A172 (cell line): ENCODE results near the gene CORIN. TPM values are rescaled to one million over a fixed set of nuclear protein-coding genes. Genes with fewer than 3 reads are reported as not detected.
"Not testable (repeated sequence)": the region's sequence is repeated elsewhere in the genome, so short reads cannot be mapped to it uniquely, and the experiment has no call there.

Experiments used
- DNase-seq: peaks from one replicate; pipeline ENCODE4 v3.0.0-alpha.2; 2015; ENCODE audit warnings: low spot score
- total RNA-seq: library from RNA; depleted of rRNA; stranded (reverse); fragments of >200 nt; shearing (Covaris generic); gene quantifications from 2 replicates; pipeline ENCODE4 v1.2.3, GENCODE V29; 2014

CORIN gene
- total RNA-seq, 1 experiment from 2014 or later, result not detected

GRCh38 chr4:47721892-47722575 lies 115.8 kb downstream of the CORIN start:
- DNase-seq, result no peak

DNA sequence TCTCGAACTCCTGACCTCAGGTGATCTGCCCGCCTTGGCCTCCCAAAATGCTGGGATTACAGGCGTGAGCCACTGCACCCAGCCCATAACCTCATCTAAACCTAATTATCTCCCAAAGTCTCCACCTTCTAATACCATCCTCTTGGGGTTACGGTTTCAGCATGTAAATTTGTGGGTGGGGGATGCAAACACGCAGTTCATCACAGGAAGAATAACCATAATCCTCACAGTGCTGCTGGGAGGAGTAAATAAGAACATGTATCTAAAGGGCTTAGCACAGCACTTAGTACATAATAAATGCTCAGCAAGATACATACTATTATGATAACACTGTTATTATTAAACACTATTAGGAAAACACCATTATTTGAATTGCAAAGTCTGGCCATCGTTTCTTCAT lies 116.4 kb downstream of the CORIN start:
- no peak for DNase-seq

DNA sequence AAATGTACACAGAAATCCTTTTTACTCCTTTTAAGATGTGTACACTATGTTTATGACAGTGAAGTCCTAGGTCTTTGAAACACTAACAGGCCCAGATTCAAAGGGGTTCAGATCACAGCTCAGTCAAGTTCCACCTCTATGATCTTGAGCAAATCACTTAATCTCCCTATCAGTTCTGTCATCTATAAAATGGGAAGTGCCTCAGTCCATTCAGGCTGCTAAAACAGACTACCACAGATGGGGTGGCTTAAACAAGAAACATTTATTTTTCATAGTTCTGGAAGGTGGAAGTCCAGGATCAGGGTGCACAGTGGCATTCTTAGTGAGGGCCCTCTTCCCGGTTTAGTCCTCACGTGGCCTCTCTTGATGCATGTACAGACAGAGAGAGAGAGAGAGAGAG lies 117.1 kb downstream of the CORIN start:
- no peak for DNase-seq

DNA sequence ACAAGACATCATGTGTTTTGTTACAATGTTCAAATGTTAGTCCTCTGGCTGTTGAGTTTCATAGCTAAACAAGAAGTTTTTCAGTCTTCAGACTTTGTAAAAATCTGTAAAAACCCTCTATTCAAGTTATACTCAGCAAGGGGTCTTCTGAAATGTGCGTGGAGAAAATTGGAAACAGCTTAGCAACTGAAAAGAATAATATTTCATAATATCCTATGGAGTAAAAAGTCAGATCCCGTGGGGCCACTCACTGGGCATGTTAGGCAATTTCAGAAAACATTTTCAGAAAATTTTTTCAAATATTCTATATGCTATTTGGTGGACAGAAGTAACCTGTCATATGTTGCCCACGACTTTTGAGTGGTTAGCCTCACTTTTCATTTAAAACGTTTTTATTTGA lies 118.3 kb downstream of the CORIN start:
- DNase-seq, result no peak

DNA sequence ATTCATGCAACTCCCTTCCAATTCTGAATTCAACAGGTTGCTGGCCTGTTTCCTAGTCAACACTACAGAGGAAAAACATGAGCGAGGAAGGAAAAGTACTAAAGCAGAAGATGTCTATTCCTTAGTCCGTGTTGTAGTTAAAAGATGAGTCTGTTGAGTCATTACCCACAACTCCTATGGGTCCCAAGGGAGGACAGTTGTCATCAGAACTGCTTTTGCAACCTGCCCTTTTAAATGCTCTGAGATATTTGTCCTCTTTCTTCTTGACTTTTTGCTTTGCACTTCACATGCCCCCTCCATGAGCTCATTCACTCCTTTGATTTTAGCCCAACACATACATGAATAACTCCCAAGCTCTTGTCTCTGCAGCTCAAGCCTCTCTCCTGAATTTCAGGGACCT lies 119.2 kb downstream of the CORIN start:
- no peak for DNase-seq

GRCh38 chr4:47717188-47717587 lies 120.7 kb downstream of the CORIN start:
- no peak for DNase-seq

DNA sequence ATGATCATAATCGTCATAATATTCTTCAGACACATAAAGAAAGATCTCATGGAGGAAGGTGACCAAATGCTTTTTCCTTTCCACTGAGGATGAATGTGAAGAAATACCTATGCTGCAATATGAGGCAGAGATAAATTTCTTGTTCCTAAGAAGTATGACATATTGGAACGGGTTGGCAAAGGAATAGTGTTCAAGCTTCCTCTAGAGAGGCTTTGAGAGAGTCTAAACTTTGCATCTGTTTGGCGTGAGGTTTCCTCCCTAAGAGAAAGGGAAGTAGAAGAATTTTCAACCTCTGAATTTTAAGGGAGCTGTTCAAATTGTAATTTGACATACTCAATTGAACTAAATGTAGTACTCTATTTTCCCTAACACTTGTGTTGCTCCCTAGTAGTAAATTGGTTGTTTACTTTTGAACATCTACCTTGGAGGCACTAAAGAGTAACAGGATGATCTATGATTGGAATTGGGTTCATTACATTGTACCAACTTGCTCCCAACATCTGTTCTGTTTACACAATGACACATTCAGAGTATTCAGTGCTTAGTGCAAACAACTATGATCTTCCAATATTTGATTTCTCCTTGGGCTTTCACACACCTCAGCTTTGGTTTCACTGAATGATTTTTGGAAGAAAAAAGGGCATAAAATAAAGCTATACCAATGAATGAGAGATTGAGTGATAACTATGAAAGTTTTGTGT lies 122.0 kb downstream of the CORIN start:
- DNase-seq, result no peak

GRCh38 chr4:47714269-47714668 lies 123.6 kb downstream of the CORIN start:
- no peak for DNase-seq

DNA sequence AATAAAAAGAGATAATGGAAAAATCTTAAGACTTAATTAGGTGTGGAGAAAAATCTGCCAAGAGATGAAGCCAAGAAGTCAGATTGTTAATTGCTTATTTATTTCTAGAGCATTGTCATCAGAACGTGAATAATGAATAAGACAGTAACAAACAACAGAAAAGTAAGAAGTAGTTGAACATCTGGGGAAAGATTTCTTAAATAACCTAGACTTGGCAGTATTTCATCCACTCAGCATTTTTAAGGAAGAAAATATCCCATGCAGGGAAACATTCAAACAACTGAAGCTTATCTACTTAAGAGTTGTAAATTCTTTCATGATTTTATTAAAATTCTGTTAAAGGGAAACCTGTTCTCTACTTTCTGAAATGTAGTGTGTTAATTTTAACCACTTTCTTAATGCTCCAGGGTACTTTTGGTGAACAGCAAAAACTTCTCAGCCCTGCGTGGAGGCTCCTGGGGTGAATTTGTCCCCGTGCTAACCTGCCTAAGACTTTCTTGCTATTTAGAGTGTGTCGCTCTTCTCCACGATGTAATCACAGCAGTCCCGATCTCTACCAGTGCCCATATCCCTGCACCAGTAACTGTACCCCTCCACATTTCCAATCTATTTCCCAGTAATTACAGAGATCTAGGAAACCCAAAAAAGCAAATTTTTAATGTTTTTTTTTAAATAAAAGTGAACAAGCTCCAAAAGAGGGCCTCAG lies 124.6 kb downstream of the CORIN start:
- DNase-seq, result no peak

DNA sequence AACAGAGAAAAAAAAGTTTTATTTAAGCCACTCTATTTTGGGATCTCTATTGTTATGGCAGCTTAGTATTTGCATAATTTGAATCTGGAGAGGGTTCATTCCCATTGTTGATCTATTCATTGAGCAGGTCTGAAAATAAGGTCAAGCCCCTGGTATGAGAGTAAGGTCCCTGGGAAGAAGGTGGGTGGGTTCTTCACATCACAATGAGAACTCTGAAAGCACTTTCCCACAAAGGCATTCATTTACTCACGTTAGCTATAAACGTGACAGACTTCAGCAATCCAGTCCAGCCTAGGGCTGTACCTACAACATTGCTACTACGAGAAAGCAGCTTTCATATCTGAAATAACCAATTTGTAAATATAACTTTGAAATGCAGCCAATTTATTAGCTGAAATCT lies 126.2 kb downstream of the CORIN start:
- no peak for DNase-seq

DNA sequence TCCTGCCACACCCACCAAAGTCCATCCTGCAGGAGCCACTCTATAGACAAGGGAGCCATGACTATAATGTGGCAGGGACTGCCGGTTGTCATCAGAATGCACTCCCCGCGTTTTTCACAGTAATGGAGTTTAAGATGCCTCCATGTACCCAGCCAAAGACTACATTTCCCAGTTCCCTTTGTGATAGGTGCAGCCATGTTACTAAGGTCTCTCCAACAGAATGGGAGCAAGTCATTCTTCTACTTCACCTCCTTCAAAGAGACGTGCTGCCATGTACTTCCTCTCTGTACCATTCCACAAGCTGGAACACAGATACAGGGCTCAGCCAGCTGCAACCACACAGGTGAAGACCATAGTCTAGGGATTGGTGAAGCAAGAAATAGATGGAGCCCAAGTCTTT lies 126.7 kb downstream of the CORIN start:
- DNase-seq, result no peak

GRCh38 chr4:47706352-47706751 lies 131.5 kb downstream of the CORIN start:
- not testable (repeated sequence) for DNase-seq

GRCh38 chr4:47705326-47705981 lies 132.4 kb downstream of the CORIN start:
- no peak for DNase-seq

- peak; percentile 27 for DNase-seq
Measured at GRCh38 chr4:47704693-47705325, 133.1 kb downstream of the CORIN start.

DNA sequence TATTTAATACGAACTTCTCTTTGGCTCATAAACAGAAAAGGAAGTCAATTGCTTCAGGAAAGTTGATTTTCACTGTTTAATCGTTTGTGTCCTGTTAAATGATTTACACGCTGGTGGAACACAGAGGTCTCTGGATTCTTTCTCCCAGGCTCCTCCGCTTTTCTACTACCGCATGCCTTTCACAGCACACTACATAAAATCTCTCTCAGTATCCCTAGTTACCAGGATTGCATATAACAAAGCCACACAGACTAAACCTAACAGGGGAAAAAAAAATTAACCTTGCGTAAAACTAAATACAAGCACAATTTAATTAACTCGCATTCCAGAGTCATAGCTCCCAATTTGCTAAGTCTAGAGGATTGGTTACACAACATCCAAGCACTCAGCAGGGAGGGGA lies 133.9 kb downstream of the CORIN start:
- no peak for DNase-seq

DNA sequence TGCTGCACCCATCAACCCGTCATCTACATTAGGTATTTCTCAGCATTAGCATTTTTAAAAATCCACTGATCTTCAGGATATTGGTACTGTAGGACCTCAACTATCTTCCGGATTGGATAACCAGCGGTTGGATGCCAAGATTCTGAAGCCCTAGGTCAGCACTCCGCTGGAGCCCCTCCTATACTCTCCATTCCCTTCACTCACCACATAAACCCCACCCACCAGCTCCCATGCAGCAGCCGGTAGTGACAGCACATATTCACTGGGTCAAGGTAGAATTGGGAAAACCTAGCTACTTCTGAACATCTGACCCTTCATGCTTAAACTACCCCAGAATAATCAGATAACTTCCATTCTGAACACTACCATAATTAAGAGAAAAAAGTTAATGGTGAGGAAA lies 134.9 kb downstream of the CORIN start:
- no peak for DNase-seq

DNA sequence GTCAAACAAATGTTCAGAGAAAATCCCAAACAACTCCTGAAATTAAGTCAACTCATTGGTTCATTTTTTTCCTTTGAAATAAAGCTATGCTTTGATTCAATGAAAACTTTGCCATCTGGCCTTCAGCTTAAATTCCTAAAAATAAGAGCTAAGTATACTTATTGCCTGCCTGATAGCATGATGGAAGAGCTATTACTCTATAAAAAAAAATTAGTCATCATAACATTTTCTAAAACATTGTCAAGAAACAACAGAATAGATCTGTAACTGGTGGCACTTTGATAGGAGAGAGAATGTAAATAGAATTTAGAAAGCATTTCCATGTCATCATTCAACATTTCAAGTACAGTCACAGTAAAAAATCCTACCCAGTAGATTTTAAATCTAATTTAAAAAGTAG lies 136.6 kb downstream of the CORIN start:
- no peak for DNase-seq

- no peak for DNase-seq
Measured at GRCh38 chr4:47698837-47699236, 139.0 kb downstream of the CORIN start.

- DNase-seq, result no peak
Measured at GRCh38 chr4:47696823-47697222, 141.0 kb downstream of the CORIN start.

- no peak for DNase-seq
Measured at GRCh38 chr4:47695260-47695659, 142.6 kb downstream of the CORIN start.

- DNase-seq, result no peak
Measured at GRCh38 chr4:47694322-47694721, 143.5 kb downstream of the CORIN start.

DNA sequence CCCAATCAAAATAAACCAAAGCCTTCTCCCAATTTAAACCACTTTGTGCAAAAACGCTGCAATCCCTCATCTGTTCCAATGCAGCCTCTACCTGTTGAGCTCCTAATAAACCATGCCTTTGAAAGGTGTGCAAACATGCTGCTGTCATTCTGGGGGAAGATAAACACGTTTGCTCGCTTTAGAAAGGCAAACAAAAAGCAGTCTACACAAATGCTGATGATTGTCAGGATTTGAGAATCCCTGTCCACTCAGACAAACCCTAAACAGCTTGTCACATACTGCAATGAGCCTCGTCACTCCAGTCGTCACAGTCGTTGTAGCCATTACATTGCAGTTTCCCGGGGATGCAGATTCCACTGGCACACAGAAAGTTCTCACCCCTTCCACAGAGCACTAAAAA lies 145.2 kb downstream of the CORIN start:
- DNase-seq, result no peak
